Mesodermal cell (in vitro differentiated cells): ENCODE results near the gene CDC42EP3.

Experiments used
- H3K27ac ChIP-seq: 2 replicates; pipeline ENCODE4 v1.7.0; 2013; ENCODE audit warnings: mild to moderate bottlenecking, low read depth, low read length, moderate library complexity; ENCODE audit not compliant: severe bottlenecking
- H3K36me3 ChIP-seq: 2 replicates; pipeline ENCODE4 v1.7.1; 2013; ENCODE audit warnings: mild to moderate bottlenecking, low read length, moderate library complexity; ENCODE audit not compliant: control insufficient read depth, insufficient read depth
- H3K4me1 ChIP-seq: one replicate; pipeline ENCODE4 v1.7.1; 2013; ENCODE audit warnings: mild to moderate bottlenecking, low read length; ENCODE audit not compliant: insufficient read depth, control insufficient read depth, poor library complexity, severe bottlenecking
- H3K4me3 ChIP-seq: 2 replicates; pipeline ENCODE4 v1.7.0; 2013; ENCODE audit warnings: low read length, control low read depth, mild to moderate bottlenecking; ENCODE audit not compliant: insufficient read depth, poor library complexity, severe bottlenecking; ENCODE audit errors: extremely low read depth
- H3K9me3 ChIP-seq: 2 replicates; pipeline ENCODE4 v1.7.1; 2013; ENCODE audit warnings: mild to moderate bottlenecking, low read length, moderate library complexity; ENCODE audit not compliant: control insufficient read depth
- WGBS, 2 experiments: methylation state at CpG; one replicate each; pipeline ENCODE4 v1.1.5; 2013; ENCODE audit warnings: missing lambda C conversion rate in 2 of 2; ENCODE audit not compliant: insufficient coverage in 2 of 2; 5-methylcytosine and 5-hydroxymethylcytosine counted together

The CDC42EP3 gene

DNA sequence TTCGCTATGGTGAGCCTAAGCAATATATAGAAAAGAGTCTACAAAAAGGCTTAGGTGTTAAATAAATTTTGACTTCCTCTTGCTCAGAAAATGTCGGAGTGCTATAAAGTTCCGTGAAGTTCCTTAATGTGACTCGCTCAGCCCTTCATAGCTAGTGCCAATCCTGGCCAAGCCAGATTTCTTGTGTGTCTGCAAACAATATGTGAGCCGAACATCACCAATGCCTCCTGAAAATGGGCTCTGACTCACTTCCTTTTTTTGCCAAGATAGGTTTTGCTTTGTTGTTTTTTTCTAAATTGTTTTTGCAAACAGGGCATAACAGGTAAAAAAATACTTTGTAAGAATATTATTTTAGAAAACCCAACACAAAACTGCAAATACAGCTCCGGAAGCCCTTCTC lies 26.1 kb downstream of the CDC42EP3 start:
- 98 to 99% methylated on average over 5 to 6 of the region's 6 CpGs for WGBS, 2 experiments
- H3K9me3 ChIP-seq: peaks cover 10% of the 10 kb centered on the region
- peaks cover 96% of the 10 kb centered on the region for H3K36me3 ChIP-seq
- H3K27ac ChIP-seq: no peak overlapping the region
- peaks cover 22% of the 10 kb centered on the region for H3K4me1 ChIP-seq
- no peak overlapping the region for H3K4me3 ChIP-seq

DNA sequence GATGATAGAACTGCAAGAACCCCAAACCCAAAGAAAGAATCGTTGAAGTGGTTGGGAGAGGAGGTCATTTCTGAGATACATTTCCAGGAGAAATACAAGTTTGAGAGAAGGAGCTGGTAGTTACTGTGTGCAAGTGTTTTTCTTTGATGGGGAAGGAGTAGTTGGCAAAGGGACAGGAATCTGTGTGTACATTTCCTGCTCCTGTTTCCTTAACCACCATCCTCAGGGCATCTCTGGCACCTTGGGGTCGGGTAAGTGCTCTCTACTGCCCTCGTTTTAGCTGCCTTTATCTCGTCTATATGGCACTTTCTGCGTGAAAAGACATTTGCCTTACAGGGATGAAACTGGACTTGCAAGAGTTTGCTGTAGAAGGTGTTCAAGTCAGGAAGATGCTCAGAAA lies 27.3 kb downstream of the CDC42EP3 start:
- Histone ChIP-seq H3K9me3 (peaks cover 10% of the 10 kb centered on the region), H3K4me3 (no peak overlapping the region), H3K27ac (no peak overlapping the region), H3K4me1 (peaks cover 22% of the 10 kb centered on the region), H3K36me3 (peaks cover 84% of the 10 kb centered on the region)
- 94 to 98% methylated on average over 5 of the region's 5 CpGs for WGBS, 2 experiments

DNA sequence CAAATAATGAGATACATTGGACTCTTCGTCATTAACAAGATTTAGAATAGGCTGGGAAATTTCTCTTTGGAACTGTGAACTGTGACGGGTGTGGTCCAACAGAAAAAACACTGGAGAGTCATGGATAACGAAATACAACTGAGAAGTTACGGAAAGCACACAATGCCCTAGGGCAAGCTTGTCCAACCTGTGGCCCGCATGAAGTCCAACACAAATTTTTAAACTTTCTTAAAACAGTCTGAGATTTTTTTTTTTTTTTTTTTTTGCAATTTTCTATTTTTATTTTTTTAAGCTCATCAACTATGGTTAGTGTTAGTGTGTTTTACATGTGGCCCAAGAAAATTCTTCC lies 27.7 kb downstream of the CDC42EP3 start:
- H3K27ac ChIP-seq: no peak overlapping the region
- WGBS, 2 experiments: 85 to 97% methylated on average over 4 of the region's 5 CpGs
- peaks cover 10% of the 10 kb centered on the region for H3K9me3 ChIP-seq
- H3K4me3 ChIP-seq: no peak overlapping the region
- peaks cover 22% of the 10 kb centered on the region for H3K4me1 ChIP-seq
- peaks cover 79% of the 10 kb centered on the region for H3K36me3 ChIP-seq

DNA sequence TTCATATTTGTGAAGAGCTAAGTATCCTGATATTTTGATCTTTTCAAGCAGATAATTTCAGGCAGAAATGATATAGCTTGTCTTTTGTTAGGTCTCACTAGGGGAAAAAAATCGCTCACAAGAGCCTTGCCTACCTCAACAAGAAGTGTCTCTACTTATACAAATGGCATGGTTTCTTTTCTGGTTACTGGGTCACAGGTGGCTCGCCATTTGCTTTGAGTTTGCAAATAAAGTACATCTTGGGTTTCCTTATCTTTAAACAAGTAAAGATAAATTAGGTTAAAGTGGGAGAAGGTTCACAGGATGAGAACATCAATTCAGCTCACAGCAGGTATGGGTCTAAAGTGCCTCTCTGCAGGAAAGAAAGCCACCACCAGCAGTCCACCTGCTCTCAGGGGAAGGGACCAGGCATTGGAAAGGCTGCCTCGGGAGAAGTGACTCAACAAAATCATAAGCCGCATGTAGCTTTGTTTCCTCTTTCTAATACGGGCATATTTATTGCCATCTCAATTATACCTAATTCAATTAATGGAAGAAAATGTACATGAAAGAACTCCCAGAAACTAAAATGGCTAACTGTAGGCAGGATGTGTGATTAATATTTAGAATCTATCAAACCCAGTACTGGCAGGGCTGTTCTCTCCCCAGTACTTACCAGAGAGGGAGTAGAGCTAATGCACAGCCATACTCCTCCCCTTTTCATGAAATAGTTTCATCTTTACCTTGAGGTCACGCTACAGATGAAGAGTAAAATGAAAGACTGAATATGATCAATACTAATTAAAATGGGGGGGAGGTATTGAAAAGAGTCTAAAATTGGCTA lies 28.3 kb downstream of the CDC42EP3 start:
- Histone ChIP-seq H3K4me1 (peaks cover 19% of the 10 kb centered on the region), H3K4me3 (no peak overlapping the region), H3K36me3 (peaks cover 73% of the 10 kb centered on the region), H3K27ac (no peak overlapping the region), H3K9me3 (peaks cover 5% of the 10 kb centered on the region)
- WGBS, 2 experiments: 100% methylated on average over 1 of the region's 6 CpGs

DNA sequence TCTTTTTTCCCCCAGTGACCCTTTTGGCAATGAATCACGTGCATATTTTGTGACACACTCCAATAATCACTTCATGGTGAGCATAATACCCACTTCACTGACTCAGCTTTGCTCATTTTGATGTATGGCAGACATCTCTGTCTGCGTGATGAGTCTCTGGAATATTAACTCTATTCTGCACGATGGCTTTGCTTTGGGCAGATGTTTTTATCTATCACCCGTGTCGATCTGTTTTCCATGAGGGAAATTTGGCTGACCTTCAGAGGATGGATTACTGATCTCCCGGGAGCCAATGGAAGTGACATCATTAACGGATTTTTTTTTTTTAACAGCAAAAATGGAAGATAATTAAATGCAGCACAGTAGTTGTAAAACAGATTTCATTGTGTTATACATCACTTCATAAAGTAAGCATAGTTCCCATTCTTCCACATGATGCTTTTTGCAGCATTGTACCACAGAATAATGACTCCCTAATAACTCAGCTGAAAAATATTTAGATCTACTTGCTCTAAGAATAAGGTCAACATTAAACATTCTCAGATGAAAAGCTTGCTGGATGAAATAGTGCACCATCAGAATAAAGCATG lies 29.8 kb downstream of the CDC42EP3 start:
- Histone ChIP-seq H3K4me1 (peaks cover 13% of the 10 kb centered on the region), H3K36me3 (peaks cover 59% of the 10 kb centered on the region)
- 92 to 100% methylated on average over 3 to 6 of the region's 7 CpGs for WGBS, 2 experiments

DNA sequence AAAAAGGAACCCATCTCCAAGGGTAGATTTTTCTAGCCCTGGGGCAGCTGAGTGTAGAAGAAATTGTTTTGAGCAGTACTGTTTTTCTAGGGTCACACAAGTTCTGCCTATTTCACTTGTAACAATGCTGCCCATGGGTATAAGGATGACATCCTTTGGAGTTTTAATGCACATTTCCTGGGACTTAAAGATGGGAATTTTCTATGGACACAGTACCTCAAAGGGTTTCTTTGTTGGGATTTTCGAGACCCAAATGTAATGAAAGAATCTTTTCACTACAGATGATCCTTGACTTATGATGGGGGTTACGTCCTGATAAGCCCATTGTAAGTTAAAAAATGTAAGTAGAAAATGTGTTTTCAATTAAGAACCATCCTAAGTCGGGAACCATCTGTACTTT lies 31.8 kb downstream of the CDC42EP3 start:
- Histone ChIP-seq H3K36me3 (peaks cover 39% of the 10 kb centered on the region), H3K4me3 (no peak overlapping the region), H3K4me1 (no peaks in the 10 kb centered on the region), H3K9me3 (no peaks in the 10 kb centered on the region), H3K27ac (no peak overlapping the region)
- WGBS, 2 experiments: 92 to 93% methylated on average over 2 of the region's 3 CpGs

More for the DNA sequence above, 29.8 kb downstream of the CDC42EP3 start:
- Histone ChIP-seq H3K9me3 (no peaks in the 10 kb centered on the region), H3K4me3 (no peak overlapping the region), H3K27ac (no peak overlapping the region)

DNA sequence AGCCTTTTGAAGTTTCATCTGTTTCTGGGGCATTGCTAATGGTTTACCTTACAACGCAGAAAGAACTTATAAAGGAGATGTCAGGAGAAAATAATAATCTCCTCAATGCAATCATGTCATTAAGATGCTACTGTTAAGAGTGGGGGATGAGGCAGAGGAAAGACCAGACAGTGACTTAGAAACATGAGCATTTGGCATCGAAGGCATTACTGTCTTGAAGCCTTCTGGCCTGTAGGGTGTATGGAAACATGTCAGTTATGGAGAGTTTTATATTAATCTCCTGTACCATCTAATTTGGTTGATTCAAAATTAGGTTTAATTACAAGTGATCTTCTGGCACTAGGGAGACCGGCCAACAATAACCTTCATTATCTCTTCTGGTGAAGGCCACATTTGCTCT lies 32.5 kb downstream of the CDC42EP3 start:
- no peaks in the 10 kb centered on the region for H3K4me1 ChIP-seq
- WGBS, 2 experiments: 100% methylated on average over 1 to 2 of the region's 3 CpGs
- H3K27ac ChIP-seq: no peak overlapping the region
- no peak overlapping the region for H3K4me3 ChIP-seq
- H3K36me3 ChIP-seq: peaks cover 33% of the 10 kb centered on the region
- no peaks in the 10 kb centered on the region for H3K9me3 ChIP-seq

DNA sequence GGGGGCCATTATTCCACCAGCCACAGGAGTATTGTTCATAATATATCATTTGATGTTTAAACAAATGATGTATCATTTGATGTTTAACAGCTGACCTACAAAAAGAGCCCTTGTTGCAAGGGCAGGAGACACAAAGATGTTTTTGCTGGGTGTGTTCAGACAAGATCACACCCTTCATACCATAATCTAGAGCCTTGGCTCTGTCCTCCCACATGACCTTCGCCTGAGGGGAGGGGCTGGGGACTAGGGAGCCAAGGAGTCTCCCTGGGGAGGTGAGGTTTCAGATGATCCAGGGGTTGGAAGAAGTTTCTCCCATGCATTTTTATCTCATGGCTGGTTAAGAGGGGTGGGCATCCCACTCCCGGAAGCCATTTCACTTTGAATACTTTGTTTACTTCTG lies 33.5 kb downstream of the CDC42EP3 start:
- WGBS, 2 experiments: 100% methylated on average over 1 of the region's 2 CpGs; no CpG with 5 or more reads in 1 of the 2 experiments

DNA sequence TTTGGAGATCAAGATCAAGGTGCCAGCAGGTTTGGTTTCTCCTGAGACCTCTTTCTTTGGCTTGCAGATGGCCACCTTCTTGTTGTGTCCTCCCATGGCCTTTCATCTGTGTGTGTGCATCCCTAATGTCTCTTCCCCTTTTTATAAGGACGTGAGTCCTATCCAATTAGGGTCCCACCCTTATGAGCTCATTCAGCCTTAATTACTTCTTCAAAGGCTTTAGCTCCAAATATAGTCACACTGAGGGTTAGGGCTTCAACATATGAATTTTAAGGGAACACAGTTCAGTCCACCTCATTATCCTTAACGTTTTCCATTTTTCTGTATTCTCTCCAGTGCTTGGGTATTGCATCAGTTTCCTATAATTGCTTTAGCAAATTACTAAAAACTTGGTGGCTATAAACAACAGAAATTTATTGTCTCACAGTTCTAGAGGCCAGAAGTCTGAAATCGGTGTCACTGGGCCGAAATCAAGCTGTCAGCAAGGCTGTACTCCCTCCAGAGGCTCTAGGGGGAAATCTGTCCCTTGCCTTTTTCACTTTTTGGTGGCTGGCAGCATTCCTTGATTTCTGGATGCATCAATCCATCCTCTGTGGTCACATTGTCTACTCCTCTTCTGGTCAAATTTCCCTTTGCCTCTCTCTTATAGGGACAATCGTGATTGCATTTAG lies 34.1 kb downstream of the CDC42EP3 start:
- no peak overlapping the region for H3K27ac ChIP-seq
- WGBS, 2 experiments: 88 to 94% methylated on average over 4 to 5 of the region's 5 CpGs
- H3K36me3 ChIP-seq: peaks cover 17% of the 10 kb centered on the region
- peaks cover 6% of the 10 kb centered on the region for H3K4me1 ChIP-seq
- H3K4me3 ChIP-seq: no peak overlapping the region
- H3K9me3 ChIP-seq: no peaks in the 10 kb centered on the region

More for the DNA sequence above, 33.5 kb downstream of the CDC42EP3 start:
- Histone ChIP-seq H3K4me1 (no peaks in the 10 kb centered on the region), H3K9me3 (no peaks in the 10 kb centered on the region), H3K27ac (no peak overlapping the region), H3K4me3 (no peak overlapping the region), H3K36me3 (peaks cover 23% of the 10 kb centered on the region)

DNA sequence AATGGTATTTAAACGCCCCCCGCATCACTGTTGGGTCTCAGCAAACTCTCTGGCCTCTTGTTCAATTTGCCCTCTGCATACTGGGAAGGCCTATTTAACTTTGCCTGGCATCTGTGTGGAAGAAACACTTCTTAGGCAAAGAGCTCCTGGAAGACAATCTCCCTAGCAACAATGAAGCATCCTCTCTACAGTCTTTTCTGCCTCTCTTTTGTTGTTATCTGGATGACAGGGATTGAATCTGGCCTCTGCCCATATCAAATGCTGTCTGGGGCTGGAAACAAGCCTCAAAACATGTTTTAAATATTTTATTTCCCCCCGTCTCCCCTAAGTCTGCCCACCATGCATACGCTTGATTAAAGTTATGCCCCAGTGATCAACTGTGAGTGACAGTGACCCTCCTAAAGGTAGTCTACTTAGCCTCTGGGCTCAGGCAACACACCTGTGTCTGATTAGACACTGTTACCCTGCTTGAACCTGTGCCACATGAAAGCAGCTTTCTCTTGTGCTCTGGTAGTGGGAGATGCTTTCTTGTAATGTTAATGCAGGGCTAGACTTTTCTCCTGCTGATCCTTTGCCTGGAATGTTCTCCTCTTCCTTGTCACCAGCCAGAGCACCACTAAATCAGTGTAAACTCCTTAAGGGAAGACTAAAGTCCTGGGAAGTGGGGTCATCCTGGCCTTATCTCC lies 34.9 kb downstream of the CDC42EP3 start:
- Histone ChIP-seq H3K36me3 (peaks cover 9% of the 10 kb centered on the region), H3K27ac (no peak overlapping the region), H3K9me3 (no peaks in the 10 kb centered on the region), H3K4me3 (no peak overlapping the region), H3K4me1 (peaks cover 7% of the 10 kb centered on the region)
- 97 to 98% methylated on average over 4 of the region's 4 CpGs for WGBS, 2 experiments
